T-helper 22 cell (primary cell): ENCODE measurements around the gene LMF1.

Experiments
- DNase-seq: peaks from one replicate; pipeline ENCODE4 v3.0.0-alpha.2; 2020; ENCODE audit warnings: low read depth

Gene LMF1

GRCh38 chr16:912684-913613 is 57.8 kb downstream of the LMF1 start:
- DNase-seq = no peak

GRCh38 chr16:912322-912683 is 58.5 kb downstream of the LMF1 start:
- no peak for DNase-seq

DNA sequence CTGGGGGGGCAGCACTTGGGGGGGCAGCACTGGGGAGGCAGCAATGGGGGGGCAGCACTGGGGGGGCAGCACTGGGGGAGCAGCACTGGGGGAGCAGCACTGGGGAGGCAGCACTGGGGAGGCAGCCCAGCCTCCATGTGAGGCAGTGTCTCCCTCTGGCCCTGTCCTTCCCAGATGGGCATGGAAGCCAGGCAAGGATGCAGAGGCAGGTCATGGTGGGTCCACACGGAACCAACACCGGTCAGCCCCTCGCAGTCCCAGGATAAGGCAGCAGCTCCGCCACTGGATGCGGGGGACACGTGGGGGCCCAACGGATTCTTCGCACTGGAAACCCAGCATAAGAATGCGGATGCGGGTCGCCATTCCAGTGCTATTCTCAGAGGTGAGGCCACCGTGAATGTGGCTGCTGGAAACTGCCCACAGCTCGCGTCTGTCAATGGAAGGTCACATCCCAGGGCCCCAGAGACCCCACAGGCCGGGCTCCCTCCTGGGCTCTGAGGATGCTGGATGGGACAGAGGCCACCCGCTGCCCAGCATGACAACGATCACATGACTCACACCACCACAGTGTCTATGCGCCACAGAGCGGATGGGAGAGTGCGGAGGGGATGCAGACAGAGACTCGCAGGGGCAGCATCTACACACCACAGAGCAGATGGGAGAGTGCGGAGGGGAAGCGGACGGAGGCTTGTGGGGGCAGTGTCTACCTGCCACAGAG is 59.0 kb downstream of the LMF1 start:
- no peak for DNase-seq

GRCh38 chr16:911101-911500 is 59.7 kb downstream of the LMF1 start:
- no peak for DNase-seq

- no peak for DNase-seq
Observed at GRCh38 chr16:910181-910580, 60.6 kb downstream of the LMF1 start.

DNA sequence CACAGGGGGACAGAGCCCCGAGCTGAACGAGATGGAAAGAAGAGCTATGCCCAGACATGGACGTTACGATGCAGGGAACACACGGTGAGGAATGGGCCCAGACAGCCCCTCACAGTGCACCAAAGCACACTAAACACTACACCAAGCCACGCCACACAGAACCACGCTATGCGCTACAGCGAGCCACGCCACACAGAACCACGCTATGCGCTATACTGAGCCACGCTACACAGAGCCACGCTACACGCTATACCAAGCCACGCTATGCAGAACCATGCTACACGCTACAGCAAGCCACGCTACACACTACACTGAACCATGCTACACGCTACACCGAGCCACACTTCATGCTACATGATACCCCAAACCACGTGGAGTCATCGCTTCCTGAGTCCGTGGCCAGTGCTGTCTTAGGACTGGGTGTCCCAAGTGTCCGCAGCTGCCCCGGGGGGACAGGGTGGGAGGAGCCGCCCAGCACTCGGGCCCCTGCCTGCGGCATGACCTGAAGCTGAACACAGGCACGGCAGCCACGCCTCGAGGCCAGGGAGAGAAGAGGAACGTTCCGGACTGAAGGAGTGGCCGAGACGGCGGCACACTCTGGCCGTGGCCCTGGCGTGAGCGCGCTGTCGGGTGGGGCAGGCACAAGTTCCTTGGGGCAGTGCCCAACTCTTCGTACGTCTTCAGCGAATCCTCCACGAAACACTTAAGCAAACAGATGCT is 61.3 kb downstream of the LMF1 start:
- no peak for DNase-seq

- DNase-seq = no peak
Observed at GRCh38 chr16:908526-909155, 62.1 kb downstream of the LMF1 start.

DNA sequence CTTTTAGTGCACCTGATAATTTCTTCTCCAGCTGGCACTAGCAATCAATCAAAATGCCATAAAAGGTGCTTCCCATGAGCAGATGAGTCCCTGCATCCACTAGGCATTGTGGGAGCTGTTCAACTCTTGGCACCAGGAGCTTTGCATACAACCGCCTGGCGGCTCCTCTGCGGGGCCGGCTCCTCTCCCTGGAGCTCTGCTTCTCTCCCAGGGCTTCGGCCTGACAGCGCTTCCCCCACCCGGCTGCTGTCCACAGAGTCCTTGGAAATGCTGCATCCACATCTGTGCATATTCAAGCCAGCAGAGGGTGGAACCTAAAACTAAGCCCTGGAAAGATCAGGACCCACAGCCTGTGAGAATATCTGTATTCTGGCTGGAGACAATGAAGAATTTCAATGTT is 62.9 kb downstream of the LMF1 start:
- DNase-seq = no peak

- no peak for DNase-seq
Observed at GRCh38 chr16:907361-907760, 63.4 kb downstream of the LMF1 start.

DNA sequence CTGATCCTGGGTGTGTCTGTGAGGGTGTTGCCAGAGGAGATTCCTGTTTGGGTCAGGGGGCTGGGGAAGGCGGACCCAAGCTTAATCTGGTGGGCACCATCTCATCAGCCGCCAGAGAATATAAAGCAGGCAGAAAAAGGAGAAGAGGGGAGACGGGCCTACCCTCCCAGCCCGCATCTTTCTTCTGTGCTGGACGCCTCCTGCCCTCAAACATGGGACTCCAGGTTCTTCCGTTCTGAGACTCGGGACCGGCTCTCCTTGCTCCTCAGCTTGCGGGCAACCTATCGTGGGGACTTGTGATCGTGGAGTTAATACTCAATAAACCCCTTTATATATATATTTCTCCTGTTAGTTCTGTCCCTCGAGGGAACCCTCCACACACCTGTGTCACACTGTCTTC is 64.5 kb downstream of the LMF1 start:
- DNase-seq = no peak

- no peak for DNase-seq
Observed at GRCh38 chr16:901715-902601, 68.8 kb downstream of the LMF1 start.

DNA sequence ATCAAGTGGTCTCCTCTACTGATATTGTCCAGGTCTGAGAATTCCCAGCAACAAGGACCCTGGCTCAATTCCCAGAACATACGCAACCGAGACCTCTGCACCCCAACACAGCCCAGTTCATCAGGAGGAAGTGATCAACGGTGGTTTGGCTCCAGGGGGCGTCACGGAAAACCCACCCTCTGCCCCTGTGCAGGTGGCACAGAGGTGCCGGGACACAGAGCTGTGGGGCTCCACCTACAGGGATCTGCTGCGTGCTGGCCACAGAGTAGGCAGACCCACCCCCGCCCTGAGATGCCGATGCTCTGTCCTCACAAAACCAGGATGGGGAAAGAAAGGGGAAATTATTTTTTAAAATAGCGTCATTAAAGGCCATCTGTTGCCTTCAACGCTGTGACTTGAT is 69.6 kb downstream of the LMF1 start:
- no peak for DNase-seq

DNA sequence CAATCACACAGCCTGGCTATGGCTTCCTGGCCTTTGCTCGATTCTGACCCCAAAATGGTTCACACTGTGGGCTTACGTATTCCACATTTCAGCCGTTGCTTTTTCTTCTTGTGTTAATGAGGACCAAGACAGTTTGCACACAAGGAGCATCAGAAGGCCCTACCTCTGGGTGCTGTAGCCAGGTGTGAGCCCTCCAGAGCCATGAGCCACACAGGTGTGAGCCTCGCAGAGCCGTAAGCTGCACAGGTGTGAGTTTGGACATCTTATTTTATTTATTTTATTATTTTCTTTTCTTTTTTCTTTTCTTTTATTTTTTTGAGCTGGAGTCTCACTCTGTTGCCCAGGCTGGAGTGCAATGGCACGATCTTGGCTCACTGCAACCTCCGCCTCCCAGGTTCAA is 70.6 kb downstream of the LMF1 start:
- DNase-seq = no peak

GRCh38 chr16:899683-900060 is 71.1 kb downstream of the LMF1 start:
- DNase-seq = no peak

DNA sequence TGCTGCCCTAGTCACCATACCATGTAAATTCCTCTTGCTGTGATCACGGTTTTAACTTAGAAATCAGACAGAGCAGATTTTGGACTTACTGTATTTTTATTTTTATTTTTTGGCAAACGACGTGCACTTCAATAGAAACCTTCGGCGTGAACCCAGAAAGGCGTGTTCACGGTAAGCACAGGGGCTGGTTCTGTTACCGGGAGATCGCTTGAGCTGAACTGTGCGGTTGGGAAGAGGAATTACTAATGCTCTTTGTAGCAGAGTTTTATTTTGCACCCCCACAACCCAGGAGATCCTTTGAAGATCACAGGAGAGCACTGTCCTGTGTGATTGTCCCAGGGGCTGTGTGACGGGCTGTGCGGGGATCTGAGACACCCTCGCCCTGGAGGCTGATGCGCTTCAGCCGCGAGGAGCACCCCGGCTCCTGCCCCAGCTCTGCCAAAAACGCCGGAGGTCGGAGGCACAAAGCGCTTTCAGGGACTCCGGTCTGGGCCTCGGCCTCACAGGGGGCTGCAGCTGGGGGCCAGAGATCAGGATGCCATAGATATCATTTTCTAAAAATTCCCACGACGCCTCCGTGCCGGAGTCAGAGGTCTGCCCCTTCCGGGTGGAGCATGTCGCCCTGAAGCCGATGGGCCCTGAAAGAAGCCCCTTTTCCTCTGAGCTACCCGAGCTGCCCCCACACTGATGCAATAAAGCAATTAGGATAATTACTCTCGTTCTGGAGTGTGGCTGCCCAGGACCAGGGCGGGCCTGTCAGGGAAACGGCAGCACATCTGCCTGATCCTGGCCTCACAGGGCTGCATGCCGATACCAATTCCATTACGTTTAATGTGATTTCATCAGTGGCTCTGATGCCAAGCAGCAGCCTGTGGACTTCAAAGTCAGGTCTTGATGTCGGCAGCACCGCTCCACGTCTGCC is 71.8 kb downstream of the LMF1 start:
- DNase-seq = no peak

GRCh38 chr16:898216-898615 is 72.6 kb downstream of the LMF1 start:
- DNase-seq = no peak

DNA sequence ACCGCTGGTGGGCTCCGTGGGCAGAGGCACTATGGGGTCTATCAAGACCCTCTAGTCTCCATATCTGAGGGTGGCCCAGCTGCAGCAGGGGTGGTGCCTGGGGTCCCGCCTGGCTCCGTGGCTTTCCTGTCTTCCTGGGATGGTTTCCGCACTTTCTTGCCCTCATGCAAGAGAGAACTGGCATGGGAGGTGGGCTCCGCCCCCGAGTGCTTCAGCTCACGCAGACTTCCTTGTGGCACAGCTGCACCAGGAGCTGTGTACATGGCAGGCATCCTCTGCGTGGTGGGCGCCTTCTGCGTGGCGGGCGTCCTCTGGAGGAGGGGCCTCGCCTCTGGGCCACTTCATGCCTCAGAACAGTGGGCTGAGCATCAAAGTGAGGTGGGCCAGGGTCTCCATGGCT is 73.1 kb downstream of the LMF1 start:
- no peak for DNase-seq

DNA sequence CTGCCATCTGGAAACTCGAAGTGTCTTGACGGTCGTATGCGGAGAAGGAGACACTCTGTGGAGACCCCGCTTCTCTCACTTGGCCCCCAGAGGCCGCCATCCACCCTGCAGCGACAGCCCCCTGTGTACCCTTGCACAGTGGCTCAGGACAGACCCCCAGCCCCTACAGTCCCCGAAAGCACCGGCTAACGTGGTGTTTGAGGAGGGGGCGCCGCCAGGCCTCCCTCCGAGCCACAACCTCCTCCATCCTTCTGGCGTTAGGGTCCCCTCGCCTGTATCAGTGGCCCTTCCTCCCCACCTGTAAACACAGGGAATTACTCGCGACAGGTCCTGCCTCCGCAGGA is 73.6 kb downstream of the LMF1 start:
- DNase-seq = no peak

- DNase-seq = no peak
Observed at GRCh38 chr16:896261-897199, 74.3 kb downstream of the LMF1 start.
